GM19463 (cell line): ENCODE results near the gene FAM135A.
A peak's percentile ranks its signal among the peaks of the same experiment; 100 is the strongest.
"Not testable (repeated sequence)": the region's sequence is repeated elsewhere in the genome, so short reads cannot be mapped to it uniquely, and the experiment has no call there.

Source experiments
- ATAC-seq: cut with Tn5 transposase; IDR thresholded peaks from one replicate; pipeline ENCODE4 v1.9.1; 2021; ENCODE audit warnings: mild to moderate bottlenecking, moderate library complexity; ENCODE audit not compliant: unreplicated experiment

FAM135A gene

GRCh38 chr6:70537266-70537665, 124.0 kb downstream of the FAM135A start:
- ATAC-seq = no peak

- peak; percentile 85 for ATAC-seq
Measured at GRCh38 chr6:70538376-70538775, 125.1 kb downstream of the FAM135A start.

GRCh38 chr6:70547313-70547712, 134.0 kb downstream of the FAM135A start:
- ATAC-seq = no peak

- ATAC-seq = no peak
Measured at GRCh38 chr6:70547905-70548304, 134.6 kb downstream of the FAM135A start.

- no peak for ATAC-seq
Measured at GRCh38 chr6:70549327-70549726, 136.0 kb downstream of the FAM135A start.

- no peak for ATAC-seq
Measured at GRCh38 chr6:70551566-70551965, 138.3 kb downstream of the FAM135A start.

GRCh38 chr6:70552286-70552940, 139.1 kb downstream of the FAM135A start:
- ATAC-seq = not testable (repeated sequence)

GRCh38 chr6:70552974-70553373, 139.7 kb downstream of the FAM135A start:
- ATAC-seq = no peak

- no peak for ATAC-seq
Measured at GRCh38 chr6:70557998-70558397, 144.7 kb downstream of the FAM135A start.

GRCh38 chr6:70562401-70562800, 149.1 kb downstream of the FAM135A start:
- ATAC-seq = not testable (repeated sequence)

- no peak for ATAC-seq
Measured at GRCh38 chr6:70563530-70563929, 150.2 kb downstream of the FAM135A start.

- ATAC-seq = peak; percentile 99
Measured at GRCh38 chr6:70566751-70567382, 153.6 kb downstream of the FAM135A start, which contains the start of gene SDHAF4. Gene SDHAF4, plus strand, starts transcription at chr6:70566930. Its CDS starts 11 bp downstream, at chr6:70566941.

GRCh38 chr6:70574643-70575042, 161.3 kb downstream of the FAM135A start:
- no peak for ATAC-seq

- no peak for ATAC-seq
Measured at GRCh38 chr6:70575899-70576495, 162.7 kb downstream of the FAM135A start.

GRCh38 chr6:70586114-70586513, 172.8 kb downstream of the FAM135A start:
- ATAC-seq = peak; percentile 97

- no peak for ATAC-seq
Measured at GRCh38 chr6:70590400-70590799, 177.1 kb downstream of the FAM135A start.

- ATAC-seq = no peak
Measured at GRCh38 chr6:70592391-70593117, 179.2 kb downstream of the FAM135A start.

GRCh38 chr6:70593118-70593486, 179.8 kb downstream of the FAM135A start:
- no peak for ATAC-seq

- no peak for ATAC-seq
Measured at GRCh38 chr6:70599187-70599586, 185.9 kb downstream of the FAM135A start.

- no peak for ATAC-seq
Measured at GRCh38 chr6:70601014-70601413, 187.7 kb downstream of the FAM135A start.

GRCh38 chr6:70604254-70604653, 190.9 kb downstream of the FAM135A start:
- ATAC-seq = no peak
